HG02840 (cell line): ENCODE measurements around the gene GRN.
A peak's percentile ranks its signal among the peaks of the same experiment; 100 is the strongest.

Experiments
- ATAC-seq: cut with Tn5 transposase; IDR thresholded peaks from one replicate; pipeline ENCODE4 v1.9.1; 2021; ENCODE audit warnings: mild to moderate bottlenecking, moderate library complexity, moderate number of reproducible peaks; ENCODE audit not compliant: unreplicated experiment, low FRiP score

GRN gene

DNA sequence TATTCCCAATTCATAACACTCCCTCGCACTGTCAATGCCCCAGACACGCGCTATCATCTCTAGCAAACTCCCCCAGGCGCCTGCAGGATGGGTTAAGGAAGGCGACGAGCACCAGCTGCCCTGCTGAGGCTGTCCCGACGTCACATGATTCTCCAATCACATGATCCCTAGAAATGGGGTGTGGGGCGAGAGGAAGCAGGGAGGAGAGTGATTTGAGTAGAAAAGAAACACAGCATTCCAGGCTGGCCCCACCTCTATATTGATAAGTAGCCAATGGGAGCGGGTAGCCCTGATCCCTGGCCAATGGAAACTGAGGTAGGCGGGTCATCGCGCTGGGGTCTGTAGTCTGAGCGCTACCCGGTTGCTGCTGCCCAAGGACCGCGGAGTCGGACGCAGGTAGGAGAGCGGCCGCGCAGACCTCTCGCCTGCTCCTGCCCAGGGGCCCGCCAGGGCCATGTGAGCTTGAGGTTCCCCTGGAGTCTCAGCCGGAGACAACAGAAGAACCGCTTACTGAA is at the start of gene GRN:
GRN (plus strand) TSS at position 364 of the 515 bp plus-strand sequence. CDS start 3,863 bp downstream, outside the sequence.
- peak; percentile 63 for ATAC-seq

DNA sequence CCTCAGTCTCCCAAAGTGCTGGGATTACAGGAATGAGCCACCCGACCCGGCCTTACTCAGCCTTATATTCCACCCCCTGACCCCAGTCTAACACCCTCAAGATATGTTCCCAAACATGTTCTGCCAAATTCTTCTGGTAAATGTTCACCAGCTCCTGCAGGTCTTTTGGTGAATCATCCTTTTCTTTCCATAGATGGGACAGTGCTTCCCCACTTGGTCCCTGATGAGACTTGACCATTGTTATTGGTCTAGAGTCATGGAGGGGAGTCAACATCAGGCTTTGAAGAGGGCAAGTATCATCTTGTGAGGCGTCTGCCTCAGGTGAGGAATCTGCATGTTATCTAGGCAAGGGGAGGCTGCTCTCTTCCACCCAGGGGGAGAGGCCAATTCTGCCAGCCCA is 47.1 kb upstream of the GRN start:
- no peak for ATAC-seq

GRCh38 chr17:44304651-44305050 is 40.5 kb upstream of the GRN start:
- no peak for ATAC-seq

DNA sequence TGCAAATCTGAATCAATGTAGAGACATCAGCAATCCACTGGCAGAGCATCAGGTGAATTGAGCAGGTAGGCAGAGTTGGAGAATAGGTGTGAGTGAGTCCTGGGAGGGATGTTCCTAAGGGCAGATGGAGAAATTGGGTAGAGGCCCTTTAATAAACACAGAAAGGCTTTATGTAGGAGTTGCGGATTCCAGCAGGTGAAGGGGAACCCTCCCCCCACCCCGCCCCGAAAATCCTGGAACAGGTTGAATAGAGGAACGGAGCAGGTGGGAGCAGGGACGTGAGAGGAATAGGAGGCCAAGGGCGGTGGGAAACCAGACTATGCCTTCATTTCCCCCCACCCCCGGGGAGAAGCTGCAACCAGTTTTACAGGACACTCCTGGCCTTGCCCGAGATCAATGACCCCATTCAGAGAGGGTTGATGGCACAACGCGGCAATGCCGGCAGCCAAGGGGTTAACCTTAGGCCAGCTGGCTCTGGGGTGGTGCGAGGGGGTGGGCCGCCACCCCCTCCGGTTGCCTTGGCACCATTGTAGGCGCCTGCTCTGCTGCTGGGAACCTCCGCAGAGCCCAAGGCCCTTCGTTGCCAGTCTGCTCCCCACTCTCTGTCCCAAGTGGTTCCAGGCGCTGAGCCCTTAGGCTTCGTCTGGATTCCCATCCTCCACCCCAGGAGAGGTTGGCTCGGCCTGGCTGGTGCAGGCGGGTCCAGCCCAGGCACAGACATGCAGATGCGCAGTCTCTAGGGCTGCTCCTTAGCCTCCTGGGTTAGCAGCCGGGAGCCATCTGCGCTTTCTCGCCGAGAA is 37.5 kb upstream of the GRN start:
- no peak for ATAC-seq

GRCh38 chr17:44308320-44308818 is 36.7 kb upstream of the GRN start, which contains the start of gene RUNDC3A:
RUNDC3A (plus strand) TSS chr17:44308601; CDS start chr17:44308833, 232 bp downstream.
- ATAC-seq: no peak

GRCh38 chr17:44308865-44309264 is 36.2 kb upstream of the GRN start:
- no peak for ATAC-seq

GRCh38 chr17:44309472-44309871 is 35.6 kb upstream of the GRN start:
- ATAC-seq: no peak

GRCh38 chr17:44310188-44310587 is 34.9 kb upstream of the GRN start:
- ATAC-seq: no peak

DNA sequence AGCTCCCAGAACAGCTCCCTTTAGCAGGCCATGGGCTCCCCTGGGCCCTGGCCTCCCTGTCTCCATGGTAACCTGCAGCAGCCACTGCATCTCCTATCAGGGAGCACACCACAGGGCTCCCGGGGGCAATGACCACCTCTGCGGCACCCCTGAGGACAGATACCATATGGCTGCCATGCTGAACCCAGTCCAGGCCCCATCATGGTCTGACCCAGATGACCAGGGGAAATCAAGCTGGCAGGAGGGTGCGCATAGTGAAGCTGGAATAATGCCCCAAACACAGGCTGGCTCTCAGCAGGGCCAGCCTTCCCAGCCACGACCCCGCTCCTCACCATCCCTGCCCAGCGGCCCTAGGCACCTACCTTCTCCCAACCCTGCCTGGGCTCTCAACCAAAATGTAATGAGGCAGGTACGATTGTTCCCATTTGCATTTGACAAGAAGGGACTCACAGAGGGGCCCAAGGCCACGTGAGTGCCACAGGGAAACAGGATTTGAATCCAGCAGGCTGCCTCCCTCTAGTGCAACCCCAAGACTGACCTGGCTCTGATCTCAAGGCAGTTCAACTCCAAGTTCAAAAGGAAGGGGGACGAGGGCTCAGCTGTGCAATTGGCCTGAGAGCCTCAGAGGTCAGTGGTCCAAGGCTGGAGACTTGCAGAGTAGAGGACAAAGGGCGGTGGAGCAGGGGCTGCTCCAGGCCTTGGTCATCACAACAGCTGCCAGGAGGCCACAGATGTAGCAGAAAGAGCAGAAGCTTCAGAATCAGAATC is 34.3 kb upstream of the GRN start:
- ATAC-seq: no peak

- ATAC-seq: no peak
Measured at GRCh38 chr17:44311562-44312181, 33.4 kb upstream of the GRN start.

DNA sequence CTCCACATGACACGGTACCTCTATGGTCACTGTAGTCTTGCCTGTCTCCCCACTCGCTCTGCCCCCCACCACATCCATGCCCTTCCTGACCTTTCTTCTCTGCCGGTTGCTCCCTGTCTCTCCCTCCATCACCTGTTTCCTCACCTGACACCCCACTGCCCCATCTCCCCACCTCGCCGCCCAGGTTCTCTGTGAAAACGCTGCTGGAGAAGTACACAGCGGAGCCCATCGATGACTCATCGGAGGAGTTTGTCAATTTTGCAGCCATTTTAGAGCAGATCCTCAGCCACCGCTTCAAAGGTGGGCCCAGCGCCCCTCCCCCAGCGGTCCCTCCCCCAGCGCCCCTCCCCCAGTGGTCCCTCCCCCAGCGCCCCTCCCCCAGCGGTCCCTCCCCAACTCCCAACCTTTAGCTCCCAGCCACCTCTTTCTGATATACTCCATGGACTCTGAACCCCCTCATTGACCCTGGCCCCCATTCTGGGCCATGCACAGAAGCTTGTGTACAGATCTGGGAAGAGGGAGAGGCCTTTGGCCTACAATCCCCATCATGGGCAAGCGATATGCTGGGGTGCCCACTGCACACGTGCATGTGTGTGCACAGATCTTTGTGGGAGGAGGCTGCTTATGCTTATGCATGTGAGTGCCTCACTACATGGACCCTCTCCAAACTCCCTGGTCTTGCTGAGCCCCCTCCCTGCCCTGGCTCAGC is 32.6 kb upstream of the GRN start:
- no peak for ATAC-seq

GRCh38 chr17:44314031-44314430 is 31.1 kb upstream of the GRN start:
- no peak for ATAC-seq

DNA sequence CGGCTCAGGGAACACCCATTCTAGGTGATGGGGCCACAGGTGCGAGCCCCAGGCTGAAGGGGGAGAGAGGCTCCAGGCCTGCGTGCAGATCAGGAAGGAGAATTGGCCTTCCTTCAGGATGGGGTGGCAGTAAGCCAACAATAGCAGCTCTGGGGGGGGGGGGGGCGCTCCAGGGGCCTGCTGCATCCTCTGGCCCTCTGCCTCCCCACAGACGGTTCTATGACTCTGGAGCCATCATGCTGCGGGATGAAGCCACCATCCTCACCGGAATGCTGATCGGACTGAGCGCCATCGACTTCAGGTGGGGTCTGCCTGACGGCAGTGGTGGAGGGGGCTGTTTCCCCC is 30.6 kb upstream of the GRN start:
- no peak for ATAC-seq

GRCh38 chr17:44314869-44315661 is 30.0 kb upstream of the GRN start:
- no peak for ATAC-seq

GRCh38 chr17:44315760-44316731 is 29.1 kb upstream of the GRN start:
- ATAC-seq: no peak

DNA sequence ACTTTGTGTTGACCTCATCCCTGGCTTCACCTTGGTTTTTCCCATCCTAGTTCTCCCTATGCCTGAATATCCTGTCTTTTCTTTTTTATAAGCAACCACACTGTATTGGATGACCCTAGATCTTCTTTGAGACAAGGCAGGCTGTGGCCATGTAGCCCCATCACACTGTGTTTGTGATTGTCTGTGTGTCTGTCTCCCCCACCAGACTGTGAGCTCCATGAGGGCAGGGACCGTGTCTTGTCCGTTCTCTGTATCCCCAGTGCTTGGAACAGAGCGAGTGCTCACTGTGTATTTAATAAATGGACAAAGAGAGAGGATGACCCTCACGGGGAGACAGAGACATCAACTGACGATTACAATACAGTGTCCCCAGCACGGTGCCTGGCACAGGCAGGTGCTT is 27.6 kb upstream of the GRN start:
- ATAC-seq: no peak

GRCh38 chr17:44318077-44318892 is 26.8 kb upstream of the GRN start:
- ATAC-seq: no peak

GRCh38 chr17:44320066-44320465 is 25.0 kb upstream of the GRN start:
- no peak for ATAC-seq
